T-cell (primary cell): ENCODE measurements around the gene BCL2. TPM values are rescaled to one million over a fixed set of nuclear protein-coding genes. Genes with fewer than 3 reads are reported as not detected.

Source experiments
- ATAC-seq, 4 experiments: fragments of 200-7000 bp in 3 of 4; fragments of 150-1000 bp in 1 of 4; cut with Tn5 transposase; replicated peaks in 1 of 4; 1 replicate in 3 of 4; 2 replicates in 1 of 4; pipeline ENCODE4 v1.10.0; 2021; ENCODE audit warnings: moderate library complexity in 3 of 4, mild to moderate bottlenecking in 2 of 4, moderate number of reproducible peaks in 1 of 4
- CTCF ChIA-PET, 2 donors: fragments of 300-600 bp; sonication (Branson Sonifier 250); formaldehyde crosslinking; loops; one replicate each; lab custom pipeline; 2022; ENCODE audit warnings: antibody characterized with exemption in 2 of 2; lab: Charles Lee
- POLR2A ChIA-PET, 2 donors: fragments of 300-600 bp; sonication (Branson Sonifier 250); formaldehyde crosslinking; loops; one replicate each; lab custom pipeline; 2022; ENCODE audit warnings: antibody characterized with exemption in 2 of 2; lab: Charles Lee
- DNase-seq, 35 experiments: peaks; one replicate each; pipeline versions ENCODE4 v3.0.0 to v3.0.0-alpha.2; 2013 to 2023
- H3K27ac ChIP-seq: one replicate; pipeline ENCODE4 v1.5.1; 2013; ENCODE audit warnings: low read length
- H3K27me3 ChIP-seq, 2 experiments: replicated peaks in 1 of 2; 1 replicate in 1 of 2; 2 replicates in 1 of 2; pipeline versions ENCODE4 v1.6.1 to v1.7.0; 2013; ENCODE audit warnings: low read length in 1 of 2, mixed read lengths in 1 of 2; ENCODE audit not compliant: control insufficient read depth in 2 of 2, insufficient read depth in 2 of 2; ENCODE audit errors: extremely low read depth in 1 of 2
- H3K36me3 ChIP-seq, 2 donors: 1 replicate in 1 of 2; 2 replicates in 1 of 2; pipeline versions ENCODE4 v1.6.1 to v1.7.0; 2013; ENCODE audit warnings: low read length in 1 of 2; ENCODE audit not compliant: control insufficient read depth in 2 of 2, insufficient read depth in 1 of 2; ENCODE audit errors: extremely low read depth in 1 of 2
- H3K4me1 ChIP-seq, 2 experiments: 1 replicate in 1 of 2; 2 replicates in 1 of 2; pipeline versions ENCODE4 v1.6.1 to v1.7.0; 2013; ENCODE audit warnings: low read length in 2 of 2, mixed read lengths in 1 of 2; ENCODE audit not compliant: insufficient read depth in 2 of 2, control insufficient read depth in 1 of 2; ENCODE audit errors: extremely low read depth in 1 of 2
- H3K4me3 ChIP-seq, 2 donors: 1 replicate in 1 of 2; 2 replicates in 1 of 2; pipeline versions ENCODE4 v1.5.1 to v1.7.0; 2013; ENCODE audit warnings: mild to moderate bottlenecking in 2 of 2, low read length in 1 of 2, moderate library complexity in 1 of 2; ENCODE audit not compliant: control insufficient read depth in 1 of 2; ENCODE audit errors: extremely low read depth in 1 of 2
- H3K9me3 ChIP-seq: 2 replicates; pipeline ENCODE4 v1.7.0; 2013
- H3K27ac Mint-ChIP-seq, 2 donors: one replicate each; pipeline ENCODE4 v1.8.0; 2020 to 2021; ENCODE audit warnings: mild to moderate bottlenecking in 2 of 2, mixed read lengths in 2 of 2
- H3K27me3 Mint-ChIP-seq, 2 donors: one replicate each; pipeline ENCODE4 v1.8.0; 2021 to 2022; ENCODE audit warnings: mixed read lengths in 2 of 2
- H3K36me3 Mint-ChIP-seq: one replicate; pipeline ENCODE4 v1.8.0; 2021; ENCODE audit warnings: mixed read lengths
- H3K4me1 Mint-ChIP-seq, 3 donors: one replicate each; pipeline ENCODE4 v1.8.0; 2020 to 2022; ENCODE audit warnings: mixed read lengths in 3 of 3, mild to moderate bottlenecking in 1 of 3
- H3K4me3 Mint-ChIP-seq, 3 donors: one replicate each; pipeline ENCODE4 v1.8.0; 2020 to 2022; ENCODE audit warnings: mild to moderate bottlenecking in 3 of 3, mixed read lengths in 3 of 3, moderate library complexity in 3 of 3
- H3K9me3 Mint-ChIP-seq, 3 donors: one replicate each; pipeline ENCODE4 v1.8.0; 2020 to 2022; ENCODE audit warnings: mixed read lengths in 3 of 3
- WGBS: methylation state at CpG from one replicate; pipeline ENCODE4 v1.1.5; 2013; ENCODE audit warnings: missing lambda C conversion rate; ENCODE audit not compliant: insufficient coverage; 5-methylcytosine and 5-hydroxymethylcytosine counted together
- total RNA-seq, 35 experiments: library from RNA in 6 of 35; stranded (reverse) in 6 of 35; fragments of 120-200 nt in 1 of 35; gene quantifications; one replicate each; pipeline versions ENCODE4 v1.2.1 to v1.2.4 and lab custom pipeline; 2013 to 2026

BCL2 gene
- total RNA-seq, 5 donors from 2014 or later (not counting 1 experiment from before 2014, with no cell fraction given), result 113 to 201 (median 123) TPM

- peaks cover 0 to 21% of the 10 kb centered on the region in 2 donors for H3K36me3 ChIP-seq
- ChIA-PET CTCF (interaction anchor here (0.6 to 0.9 kb wide), 2 partner anchors 96 to 129 kb away, joined by 5 to 7 read pairs; no protein-coding TSS in a partner anchor), POLR2A (interaction anchor here in 1 of 2 donors (0.6 kb wide), 1 partner anchor 15 kb away, joined by 3 read pairs; no protein-coding TSS in a partner anchor)
- Mint-ChIP-seq H3K27me3 (no peaks in the 10 kb centered on the region), H3K4me1 (peaks cover 57 to 77% (median 63%) of the 10 kb centered on the region in 3 donors), H3K9me3 (no peaks in the 10 kb centered on the region), H3K4me3 (no peak overlapping the region), H3K27ac (no peak overlapping the region), H3K36me3 (peaks cover 50% of the 10 kb centered on the region)
- peaks cover 0 to 34% of the 10 kb centered on the region in 2 experiments for H3K4me1 ChIP-seq
- 98% methylated on average over 14 of the region's 18 CpGs for WGBS
- no peaks in the 10 kb centered on the region for H3K9me3 ChIP-seq
- no peak overlapping the region for H3K4me3 ChIP-seq
- H3K27me3 ChIP-seq, result no peaks in the 10 kb centered on the region
- DNase-seq (no peak), ATAC-seq (no peak)
- H3K27ac ChIP-seq, result no peak overlapping the region
These were observed 173.6 kb downstream of the BCL2 start for GRCh38 chr18:63145851-63146555.

DNA sequence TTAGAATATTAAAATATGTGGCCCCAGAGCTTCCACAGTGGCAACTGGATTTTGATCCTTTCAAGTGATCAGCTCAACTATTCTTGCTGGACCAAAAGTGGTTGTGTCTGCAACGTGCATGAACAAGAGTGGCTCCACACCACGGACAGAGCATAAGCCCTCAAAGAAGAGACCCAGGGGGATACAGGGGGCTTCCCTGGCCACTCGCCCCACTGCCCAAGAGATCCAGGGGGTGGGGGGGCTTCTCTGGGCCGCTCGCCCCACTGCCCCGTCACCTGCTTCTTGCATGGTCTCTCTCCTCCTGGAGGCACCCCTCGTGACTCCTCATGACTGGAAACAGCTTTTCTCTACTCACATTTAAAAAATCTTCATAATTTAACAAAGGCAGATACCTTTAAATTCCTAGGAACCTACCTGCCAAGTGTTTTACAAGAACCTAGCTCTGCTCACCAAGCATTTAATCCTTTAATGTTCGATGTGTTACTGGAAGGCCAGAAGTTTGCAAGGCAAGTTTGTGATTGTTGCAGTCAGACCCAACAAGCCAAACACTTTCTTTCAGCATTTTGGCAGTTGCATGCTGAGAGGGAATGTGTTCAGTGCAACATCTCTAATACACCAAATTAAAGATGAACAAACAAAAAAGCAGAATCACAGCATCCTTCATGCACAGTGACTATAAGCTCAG, 174.3 kb downstream of the BCL2 start:
- no peak overlapping the region for H3K27ac Mint-ChIP-seq
- H3K4me3 Mint-ChIP-seq, result no peak overlapping the region
- no peaks in the 10 kb centered on the region for H3K27me3 Mint-ChIP-seq

GRCh38 chr18:63144748-63145147, 174.8 kb downstream of the BCL2 start:
- H3K27ac Mint-ChIP-seq, result no peak overlapping the region
- H3K36me3 ChIP-seq, result peaks cover 0 to 21% of the 10 kb centered on the region in 2 donors
- no peak overlapping the region for H3K4me3 ChIP-seq
- H3K9me3 ChIP-seq, result no peaks in the 10 kb centered on the region
- peaks cover 51% of the 10 kb centered on the region for H3K36me3 Mint-ChIP-seq
- peaks cover 61 to 77% (median 69%) of the 10 kb centered on the region in 3 donors for H3K4me1 Mint-ChIP-seq
- H3K4me1 ChIP-seq, result peaks cover under 1 to 23% of the 10 kb centered on the region in 2 experiments
- WGBS, result no CpG with 5 or more reads among the region's 10 CpGs
- DNase-seq, result no peak
- H3K27me3 ChIP-seq, result no peaks in the 10 kb centered on the region
- H3K27ac ChIP-seq, result no peak overlapping the region
- ATAC-seq, result no peak
- H3K4me3 Mint-ChIP-seq, result no peak overlapping the region
- no peaks in the 10 kb centered on the region for H3K9me3 Mint-ChIP-seq
- H3K27me3 Mint-ChIP-seq, result no peaks in the 10 kb centered on the region
- ChIA-PET POLR2A (no interaction called here), CTCF (interaction anchor here in 1 of 2 donors (1.1 kb wide), 1 partner anchor 173 kb away, joined by 4 read pairs; no protein-coding TSS in a partner anchor)

More for the DNA sequence above, 174.3 kb downstream of the BCL2 start:
- ChIA-PET POLR2A (interaction anchor here in 1 of 2 donors (0.6 kb wide), 1 partner anchor 16 kb away, joined by 3 read pairs; no protein-coding TSS in a partner anchor), CTCF (interaction anchor here in 1 of 2 donors (0.6 kb wide), 1 partner anchor 95 kb away, joined by 5 read pairs; no protein-coding TSS in a partner anchor)
- no peak overlapping the region for H3K4me3 ChIP-seq
- peaks cover 57 to 77% (median 63%) of the 10 kb centered on the region in 3 donors for H3K4me1 Mint-ChIP-seq
- H3K4me1 ChIP-seq, result peaks cover 0 to 28% of the 10 kb centered on the region in 2 experiments
- no peak for DNase-seq
- WGBS, result 83% methylated on average over 1 of the region's 8 CpGs
- no peaks in the 10 kb centered on the region for H3K9me3 ChIP-seq
- peaks cover 50% of the 10 kb centered on the region for H3K36me3 Mint-ChIP-seq
- H3K27me3 ChIP-seq, result no peaks in the 10 kb centered on the region
- ATAC-seq, result no peak
- H3K9me3 Mint-ChIP-seq, result no peaks in the 10 kb centered on the region
- peaks cover 0 to 21% of the 10 kb centered on the region in 2 donors for H3K36me3 ChIP-seq
- H3K27ac ChIP-seq, result no peak overlapping the region

DNA sequence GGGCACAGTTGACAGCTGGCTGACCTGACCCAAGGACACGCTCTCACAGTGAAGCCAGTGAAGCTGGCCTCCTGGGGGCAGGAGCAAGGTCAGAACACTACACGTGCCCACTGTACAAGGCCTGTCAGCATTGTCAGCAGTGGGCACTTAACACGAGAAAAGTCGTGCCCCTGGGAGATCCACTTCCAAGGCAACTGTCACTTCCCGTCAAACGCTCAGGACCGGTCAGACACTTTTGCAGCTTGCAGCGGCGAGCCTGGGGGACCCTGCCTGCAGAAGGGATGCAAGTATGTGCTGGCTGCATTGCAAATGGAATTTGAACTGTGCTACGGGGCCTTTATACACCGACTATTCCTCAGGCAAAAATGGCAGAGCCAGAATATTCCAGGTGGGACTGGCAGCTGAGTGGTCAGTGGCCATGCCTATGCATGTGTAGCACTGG, 176.2 kb downstream of the BCL2 start:
- Mint-ChIP-seq H3K27ac (peak overlapping the region in 1 of 2 donors; percentile 20), H3K9me3 (no peaks in the 10 kb centered on the region), H3K4me3 (no peak overlapping the region), H3K36me3 (peaks cover 39% of the 10 kb centered on the region), H3K27me3 (no peaks in the 10 kb centered on the region), H3K4me1 (peaks cover 71 to 80% (median 72%) of the 10 kb centered on the region in 3 donors)
- Histone ChIP-seq H3K4me1 (peaks cover 14 to 34% of the 10 kb centered on the region in 2 experiments), H3K27me3 (no peaks in the 10 kb centered on the region), H3K27ac (no peak overlapping the region), H3K4me3 (no peak overlapping the region), H3K36me3 (peaks cover 0 to 12% of the 10 kb centered on the region in 2 donors), H3K9me3 (no peaks in the 10 kb centered on the region)
- whole genome bisulfite sequencing, result 97% methylated on average over 11 of the region's 11 CpGs
- ATAC-seq, result no peak
- CTCF ChIA-PET, result interaction anchor here (0.8 to 1.2 kb wide), 4 partner anchors 9 to 176 kb away, joined by 3 to 7 read pairs (median 6); partner anchors contain the start of gene BCL2 (in 1 of the 2)
- POLR2A ChIA-PET, result interaction anchor here (0.6 to 1.2 kb wide), 2 partner anchors 15 to 123 kb away, joined by 3 read pairs; no protein-coding TSS in a partner anchor
- no peak for DNase-seq

DNA sequence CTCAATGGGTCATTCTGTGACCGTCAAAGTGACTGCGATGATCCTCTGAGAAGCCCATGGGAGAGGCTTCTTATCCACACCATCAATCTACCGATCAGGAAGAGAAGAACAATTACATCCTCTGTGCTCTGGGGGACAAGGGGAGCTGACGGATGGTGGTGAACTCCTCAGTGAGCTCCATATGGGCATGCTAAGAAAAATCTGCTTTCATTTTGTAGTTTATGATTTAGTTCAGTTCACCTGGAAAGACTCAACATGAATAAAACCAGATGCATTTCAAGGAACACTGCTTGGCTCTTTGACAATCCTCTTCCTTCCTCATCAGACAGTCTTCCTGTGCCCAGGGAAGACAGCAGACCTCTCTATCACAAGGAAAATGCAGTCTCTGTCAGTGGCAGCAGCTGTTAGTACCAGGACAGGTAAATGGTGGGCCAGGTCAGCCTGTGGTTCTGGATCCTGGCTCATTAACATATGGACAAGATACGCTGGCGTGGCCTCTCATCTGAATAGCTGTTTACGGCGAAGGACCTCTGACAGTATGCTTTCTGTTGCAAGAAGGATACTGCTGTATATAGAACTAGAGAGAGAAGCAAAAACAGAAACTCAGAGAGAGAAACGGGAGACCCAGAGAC, 176.9 kb downstream of the BCL2 start:
- no peaks in the 10 kb centered on the region for H3K9me3 ChIP-seq
- DNase-seq (no peak), ATAC-seq (no peak)
- H3K4me3 Mint-ChIP-seq, result no peak overlapping the region
- H3K36me3 ChIP-seq, result peaks cover 0 to 12% of the 10 kb centered on the region in 2 donors
- ChIA-PET POLR2A (no interaction called here), CTCF (interaction anchor here (0.6 to 1.2 kb wide), 6 partner anchors 11 to 199 kb away, joined by 3 to 7 read pairs (median 4); partner anchors contain the start of gene BCL2 (in 1 of the 2))
- H3K36me3 Mint-ChIP-seq, result peaks cover 36% of the 10 kb centered on the region
- H3K27ac ChIP-seq, result no peak overlapping the region
- peak overlapping the region; percentile 13 to 20 for H3K27ac Mint-ChIP-seq
- peaks cover 19 to 40% of the 10 kb centered on the region in 2 experiments for H3K4me1 ChIP-seq
- H3K9me3 Mint-ChIP-seq, result no peaks in the 10 kb centered on the region
- no peak overlapping the region for H3K4me3 ChIP-seq
- H3K27me3 ChIP-seq, result no peaks in the 10 kb centered on the region
- peaks cover 73 to 83% (median 75%) of the 10 kb centered on the region in 3 donors for H3K4me1 Mint-ChIP-seq
- H3K27me3 Mint-ChIP-seq, result no peaks in the 10 kb centered on the region
- WGBS, result 100% methylated on average over 4 of the region's 9 CpGs
